Measurements from ENCODE around the gene WDTC1.

Gene WDTC1

DNA sequence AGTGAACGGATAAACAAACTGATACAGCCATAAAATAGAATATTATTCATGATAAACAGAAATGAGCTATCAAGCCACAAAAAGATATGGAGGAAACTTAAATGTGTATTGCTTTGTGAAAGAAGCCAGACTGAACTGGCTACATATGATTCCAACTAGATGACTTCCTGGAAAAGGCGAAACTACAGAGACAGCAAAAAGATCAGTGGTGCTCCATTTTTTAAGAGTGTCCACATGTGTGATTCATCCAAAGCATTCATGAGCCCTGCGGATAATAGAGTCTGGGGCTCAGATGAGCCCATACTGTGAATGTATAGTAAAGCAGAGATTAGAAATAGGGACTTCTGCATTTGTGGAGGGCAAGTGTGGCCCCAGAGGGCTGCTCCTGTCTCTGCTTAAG lies 79.7 kb downstream of the WDTC1 start:
- Histone ChIP-seq H3K9me3 (ENCODE audit: control insufficient read depth, low read length) (no peaks in the 10 kb centered on the region), H3K36me3 (ENCODE audit: control insufficient read depth, insufficient read depth, low read length) (no peaks in the 10 kb centered on the region), H3K27ac (ENCODE audit: insufficient read depth, low read depth, low read length, poor library complexity, severe bottlenecking) (no peak overlapping the region), H3K4me1 (ENCODE audit: control insufficient read depth, insufficient read depth, low read length) (no peaks in the 10 kb centered on the region), H3K4me3 (ENCODE audit: insufficient read depth, low read depth, low read length) (no peak overlapping the region), H3K27me3 (ENCODE audit: control insufficient read depth, insufficient read depth, low read length, poor library complexity, severe bottlenecking) (no peaks in the 10 kb centered on the region)
- WGBS, 2 experiments, result 95 to 98% methylated on average over 2 of the region's 3 CpGs

DNA sequence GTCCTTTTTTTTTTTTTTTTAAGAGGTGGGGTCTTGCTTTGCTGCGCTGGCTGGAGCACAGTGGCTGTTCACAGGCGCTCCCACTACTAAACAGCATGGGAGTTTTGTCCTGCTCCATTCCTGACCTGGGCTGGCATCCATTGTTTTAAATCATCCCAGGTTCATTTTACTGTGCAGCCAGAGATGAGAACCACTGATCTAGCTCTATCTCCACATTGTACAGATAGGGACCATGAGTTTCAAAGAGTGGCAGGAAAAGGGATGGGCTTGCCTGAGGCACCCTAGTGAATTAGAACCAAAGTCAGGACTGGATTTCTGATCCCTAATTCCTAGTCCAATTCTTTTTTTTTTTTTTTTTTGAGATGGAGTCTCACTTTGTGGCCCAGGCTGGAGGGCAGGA lies 80.3 kb downstream of the WDTC1 start:
- no peak overlapping the region for H3K4me3 ChIP-seq (ENCODE audit: insufficient read depth, low read depth, low read length)
- no peaks in the 10 kb centered on the region for H3K9me3 ChIP-seq (ENCODE audit: control insufficient read depth, low read length)
- no peaks in the 10 kb centered on the region for H3K27me3 ChIP-seq (ENCODE audit: control insufficient read depth, insufficient read depth, low read length, poor library complexity, severe bottlenecking)
- WGBS, 2 experiments, result 79 to 87% methylated on average over 2 of the region's 2 CpGs
- H3K36me3 ChIP-seq (ENCODE audit: control insufficient read depth, insufficient read depth, low read length), result no peaks in the 10 kb centered on the region
- no peak overlapping the region for H3K27ac ChIP-seq (ENCODE audit: insufficient read depth, low read depth, low read length, poor library complexity, severe bottlenecking)
- H3K4me1 ChIP-seq (ENCODE audit: control insufficient read depth, insufficient read depth, low read length), result no peaks in the 10 kb centered on the region

DNA sequence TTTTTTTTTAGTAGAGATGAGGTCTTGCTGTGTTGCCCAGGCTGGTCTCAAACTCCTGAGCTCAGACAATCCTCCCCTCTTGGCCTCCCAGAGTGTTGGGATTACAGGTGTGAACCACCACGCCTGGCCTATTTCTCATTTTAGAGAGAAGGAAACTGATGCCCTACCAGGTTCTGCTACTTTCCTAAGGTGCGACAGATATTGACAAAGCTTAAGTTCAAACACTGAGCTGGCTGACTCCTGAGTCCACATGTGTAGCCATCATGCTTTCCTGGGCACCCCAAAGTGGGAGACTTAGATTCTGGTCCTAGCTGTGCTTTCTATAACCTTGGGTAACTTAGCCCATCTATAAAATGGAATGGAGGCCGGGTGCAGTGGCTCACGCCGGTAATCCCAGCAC lies 82.4 kb downstream of the WDTC1 start:
- no peaks in the 10 kb centered on the region for H3K9me3 ChIP-seq (ENCODE audit: control insufficient read depth, low read length)
- H3K27me3 ChIP-seq (ENCODE audit: control insufficient read depth, insufficient read depth, low read length, poor library complexity, severe bottlenecking), result no peaks in the 10 kb centered on the region
- no peak overlapping the region for H3K27ac ChIP-seq (ENCODE audit: insufficient read depth, low read depth, low read length, poor library complexity, severe bottlenecking)
- 88 to 93% methylated on average over 5 of the region's 5 CpGs for WGBS, 2 experiments
- H3K4me3 ChIP-seq (ENCODE audit: insufficient read depth, low read depth, low read length), result no peak overlapping the region
- no peaks in the 10 kb centered on the region for H3K4me1 ChIP-seq (ENCODE audit: control insufficient read depth, insufficient read depth, low read length)
- H3K36me3 ChIP-seq (ENCODE audit: control insufficient read depth, insufficient read depth, low read length), result no peaks in the 10 kb centered on the region

DNA sequence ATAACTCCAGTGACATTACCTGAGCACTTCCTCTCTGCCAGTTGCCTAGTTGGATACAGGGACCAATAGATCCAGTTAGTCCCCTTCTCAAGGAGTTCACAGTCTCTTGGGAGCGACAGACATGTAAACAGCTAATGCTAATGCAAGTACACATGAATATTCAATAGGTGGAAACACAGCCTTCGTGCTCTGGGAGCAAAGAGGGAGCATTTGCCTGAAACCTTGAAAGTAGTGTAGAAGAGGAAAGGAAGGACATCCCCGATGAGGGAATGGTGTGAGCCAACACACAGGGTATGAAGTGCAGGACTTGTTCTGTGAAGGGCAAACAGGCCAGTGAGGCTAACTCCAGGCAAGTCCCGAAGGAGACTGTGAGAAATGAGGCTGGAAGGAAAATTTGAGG lies 83.7 kb downstream of the WDTC1 start:
- H3K27ac ChIP-seq (ENCODE audit: insufficient read depth, low read depth, low read length, poor library complexity, severe bottlenecking), result no peak overlapping the region

DNA sequence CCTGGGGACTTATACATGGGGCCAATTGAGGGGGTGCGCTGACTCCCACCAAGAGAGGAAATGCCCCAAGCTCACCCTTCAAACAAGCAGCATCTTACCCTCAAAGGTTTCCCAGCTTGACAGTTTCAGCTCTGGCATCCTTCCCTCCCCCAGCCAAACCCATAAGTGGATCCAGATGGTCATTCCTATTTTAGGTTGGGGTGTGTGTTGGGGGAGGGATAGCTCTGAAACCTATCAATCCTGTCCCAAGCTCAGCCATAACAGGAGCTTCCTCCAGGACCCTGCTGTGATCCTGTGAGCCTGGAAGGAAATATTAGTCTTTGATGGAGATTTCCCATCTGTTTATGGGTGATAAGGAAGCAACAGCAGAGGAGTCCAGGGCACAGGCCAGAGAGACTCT lies 84.2 kb downstream of the WDTC1 start:
- Histone ChIP-seq H3K4me1 (ENCODE audit: control insufficient read depth, insufficient read depth, low read length) (peaks cover 3% of the 10 kb centered on the region), H3K27me3 (ENCODE audit: control insufficient read depth, insufficient read depth, low read length, poor library complexity, severe bottlenecking) (no peaks in the 10 kb centered on the region), H3K27ac (ENCODE audit: insufficient read depth, low read depth, low read length, poor library complexity, severe bottlenecking) (no peak overlapping the region), H3K36me3 (ENCODE audit: control insufficient read depth, insufficient read depth, low read length) (no peaks in the 10 kb centered on the region), H3K4me3 (ENCODE audit: insufficient read depth, low read depth, low read length) (no peak overlapping the region), H3K9me3 (ENCODE audit: control insufficient read depth, low read length) (no peaks in the 10 kb centered on the region)
- 92 to 96% methylated on average over 1 of the region's 1 CpG for WGBS, 2 experiments

More for the DNA sequence above, 83.7 kb downstream of the WDTC1 start:
- no peak overlapping the region for H3K4me3 ChIP-seq (ENCODE audit: insufficient read depth, low read depth, low read length)
- no peaks in the 10 kb centered on the region for H3K9me3 ChIP-seq (ENCODE audit: control insufficient read depth, low read length)
- no peaks in the 10 kb centered on the region for H3K27me3 ChIP-seq (ENCODE audit: control insufficient read depth, insufficient read depth, low read length, poor library complexity, severe bottlenecking)
- H3K36me3 ChIP-seq (ENCODE audit: control insufficient read depth, insufficient read depth, low read length), result no peaks in the 10 kb centered on the region
- H3K4me1 ChIP-seq (ENCODE audit: control insufficient read depth, insufficient read depth, low read length), result no peaks in the 10 kb centered on the region
- 66 to 73% methylated on average over 4 of the region's 4 CpGs for WGBS, 2 experiments

DNA sequence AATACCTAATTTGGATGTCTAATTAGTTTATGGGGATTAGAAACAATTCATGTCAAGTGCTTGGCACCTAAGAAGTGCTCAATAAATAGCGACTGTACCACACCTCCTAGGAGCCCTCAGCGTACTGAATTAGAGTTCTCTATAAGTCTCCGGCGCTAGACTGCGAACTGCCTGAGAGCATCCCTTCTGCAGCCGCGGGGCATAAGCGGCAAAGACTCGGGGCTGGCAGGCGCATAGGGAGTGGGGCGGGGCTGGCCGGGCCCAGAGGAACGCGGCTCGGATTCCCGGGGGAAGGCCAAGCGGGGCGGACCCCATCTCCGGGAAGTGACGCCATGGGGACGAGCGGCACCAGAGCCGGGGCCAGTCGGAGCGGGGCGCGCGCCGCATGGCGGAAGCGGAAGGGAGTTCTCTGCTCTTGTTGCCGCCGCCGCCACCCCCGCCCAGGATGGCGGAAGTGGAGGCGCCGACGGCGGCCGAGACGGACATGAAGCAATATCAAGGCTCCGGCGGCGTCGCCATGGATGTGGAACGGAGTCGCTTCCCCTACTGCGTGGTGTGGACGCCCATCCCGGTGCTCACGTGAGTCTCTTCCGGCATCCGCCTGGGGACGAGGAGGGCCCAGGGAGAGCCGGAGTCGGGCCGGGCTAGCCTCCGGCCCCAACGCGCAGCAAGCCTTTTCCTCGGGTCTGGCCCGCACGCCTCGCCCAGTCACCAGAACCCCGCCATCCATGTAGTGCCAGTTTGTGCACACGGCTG lies 87.6 kb downstream of the WDTC1 start, which contains the start of gene TMEM222:
TSS of gene TMEM222 (plus strand) at position 351 of the 756 bp plus-strand sequence. CDS start at position 386, 35 bp downstream.
- Histone ChIP-seq H3K4me1 (ENCODE audit: control insufficient read depth, insufficient read depth, low read length) (peaks cover 3% of the 10 kb centered on the region), H3K27ac (ENCODE audit: insufficient read depth, low read depth, low read length, poor library complexity, severe bottlenecking) (peak within 1 kb of the TSS; percentile 62), H3K4me3 (ENCODE audit: insufficient read depth, low read depth, low read length) (peak within 1 kb of the TSS; percentile 66), H3K9me3 (ENCODE audit: control insufficient read depth, low read length) (no peaks in the 10 kb centered on the region), H3K36me3 (ENCODE audit: control insufficient read depth, insufficient read depth, low read length) (peaks cover 10% of the 10 kb centered on the region), H3K27me3 (ENCODE audit: control insufficient read depth, insufficient read depth, low read length, poor library complexity, severe bottlenecking) (no peaks in the 10 kb centered on the region)
- WGBS, 2 experiments, result 1% methylated on average over 67 of the region's 67 CpGs

DNA sequence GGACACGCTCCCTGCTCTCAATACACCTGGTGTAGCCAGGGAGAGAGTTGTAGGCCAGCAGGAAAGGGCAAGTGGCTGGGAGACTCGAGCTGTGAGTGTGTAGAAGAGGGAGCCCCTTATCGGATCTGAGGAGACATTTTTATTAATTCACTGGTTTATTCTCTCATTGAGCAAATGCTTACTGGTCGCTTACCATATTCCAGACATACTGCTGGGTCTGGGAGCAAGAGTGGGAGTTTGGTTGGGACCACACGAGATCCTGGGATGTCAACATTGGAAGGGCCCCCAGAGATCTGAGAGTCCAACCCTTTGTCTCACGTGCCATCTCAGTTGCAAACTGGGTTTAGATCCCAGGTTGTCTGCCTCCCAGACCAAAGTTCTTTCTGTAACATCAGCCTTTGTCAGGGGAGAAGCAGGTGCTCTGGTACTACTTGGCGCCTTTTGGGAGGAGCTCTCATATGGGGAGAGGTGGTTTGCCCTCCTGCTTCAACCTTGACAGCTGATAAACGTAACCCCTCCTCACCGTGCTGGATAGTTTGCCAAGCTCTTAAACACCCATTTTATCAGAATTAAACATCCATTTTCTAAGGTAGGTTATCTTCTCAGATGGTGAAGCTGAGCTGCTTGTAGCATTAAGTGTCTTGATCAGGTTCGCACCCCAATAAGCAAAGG lies 88.3 kb downstream of the WDTC1 start:
- WGBS, 2 experiments, result 17 to 19% methylated on average over 9 to 10 of the region's 10 CpGs

DNA sequence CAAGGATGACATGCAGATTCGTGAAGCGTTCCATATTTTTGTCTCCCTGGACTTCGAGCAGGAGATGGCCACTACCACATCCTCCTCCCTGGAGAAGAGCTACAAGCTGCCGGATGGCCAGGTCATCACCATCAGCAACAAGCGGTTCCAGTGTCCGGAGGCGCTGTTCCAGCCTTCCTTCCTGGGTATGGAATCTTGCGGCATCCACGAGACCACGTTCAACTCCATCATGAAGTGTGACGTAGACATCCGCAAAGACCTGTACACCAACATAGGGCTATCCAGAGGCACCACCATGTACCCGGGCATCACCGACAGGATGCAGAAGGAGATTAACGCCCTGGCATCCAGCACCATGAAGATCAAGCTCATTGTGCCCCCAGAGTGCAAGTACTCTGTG lies 90.9 kb downstream of the WDTC1 start:
- Histone ChIP-seq H3K4me3 (ENCODE audit: insufficient read depth, low read depth, low read length) (no peak overlapping the region), H3K27me3 (ENCODE audit: control insufficient read depth, insufficient read depth, low read length, poor library complexity, severe bottlenecking) (no peaks in the 10 kb centered on the region), H3K9me3 (ENCODE audit: control insufficient read depth, low read length) (no peaks in the 10 kb centered on the region), H3K27ac (ENCODE audit: insufficient read depth, low read depth, low read length, poor library complexity, severe bottlenecking) (no peak overlapping the region), H3K4me1 (ENCODE audit: control insufficient read depth, insufficient read depth, low read length) (peaks cover 3% of the 10 kb centered on the region), H3K36me3 (ENCODE audit: control insufficient read depth, insufficient read depth, low read length) (peaks cover 10% of the 10 kb centered on the region)
- 96 to 97% methylated on average over 15 of the region's 15 CpGs for WGBS, 2 experiments

More for the DNA sequence above, 88.3 kb downstream of the WDTC1 start:
- H3K27ac ChIP-seq (ENCODE audit: insufficient read depth, low read depth, low read length, poor library complexity, severe bottlenecking), result peak overlapping the region; percentile 62
- H3K4me3 ChIP-seq (ENCODE audit: insufficient read depth, low read depth, low read length), result peak overlapping the region; percentile 66
- H3K36me3 ChIP-seq (ENCODE audit: control insufficient read depth, insufficient read depth, low read length), result peaks cover 10% of the 10 kb centered on the region
- no peaks in the 10 kb centered on the region for H3K9me3 ChIP-seq (ENCODE audit: control insufficient read depth, low read length)
- H3K4me1 ChIP-seq (ENCODE audit: control insufficient read depth, insufficient read depth, low read length), result peaks cover 3% of the 10 kb centered on the region
- H3K27me3 ChIP-seq (ENCODE audit: control insufficient read depth, insufficient read depth, low read length, poor library complexity, severe bottlenecking), result no peaks in the 10 kb centered on the region

DNA sequence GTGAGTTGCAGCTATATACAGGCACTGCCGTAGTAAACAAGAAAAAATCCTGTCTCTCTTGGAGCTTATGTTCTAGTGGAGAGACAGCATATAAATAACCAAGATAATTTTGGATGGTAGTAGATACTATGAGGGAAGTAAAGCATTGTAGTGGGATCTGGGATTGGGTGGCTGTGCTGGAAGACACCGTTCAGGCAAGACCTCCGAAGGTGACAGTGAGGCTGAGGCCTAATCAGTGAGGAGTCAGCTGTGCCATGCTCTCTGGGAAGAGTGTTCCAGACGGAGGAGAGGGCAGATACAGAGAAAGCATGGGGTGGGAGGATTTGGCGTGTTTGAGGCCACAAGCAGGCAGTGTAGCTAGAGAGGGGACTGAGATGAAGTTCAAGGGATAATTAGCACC lies 93.5 kb downstream of the WDTC1 start:
- Histone ChIP-seq H3K4me1 (ENCODE audit: control insufficient read depth, insufficient read depth, low read length) (peaks cover 3% of the 10 kb centered on the region), H3K36me3 (ENCODE audit: control insufficient read depth, insufficient read depth, low read length) (peaks cover 10% of the 10 kb centered on the region)
- 94 to 95% methylated on average over 5 of the region's 5 CpGs for WGBS, 2 experiments

DNA sequence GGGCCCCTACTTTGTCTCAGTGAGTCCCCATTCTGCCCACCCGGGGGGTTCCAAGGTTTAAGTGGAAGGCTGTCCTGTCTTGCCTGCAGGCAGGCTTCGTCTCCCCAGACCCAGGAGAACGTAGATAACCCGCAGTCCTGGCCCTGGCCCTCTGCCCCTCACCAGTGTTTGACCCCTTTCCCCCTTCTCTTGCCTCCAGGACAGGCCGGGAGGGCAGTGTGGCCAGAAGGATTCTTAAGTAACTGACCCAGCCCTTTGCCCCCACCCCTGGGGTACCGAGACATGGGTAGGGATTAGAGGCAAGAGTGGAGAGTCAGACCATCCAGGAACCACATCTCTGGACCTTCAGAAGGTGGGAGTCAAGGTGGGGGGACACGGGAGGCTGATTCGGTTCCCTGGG lies 96.4 kb downstream of the WDTC1 start:
- Histone ChIP-seq H3K9me3 (ENCODE audit: control insufficient read depth, low read length) (no peaks in the 10 kb centered on the region), H3K36me3 (ENCODE audit: control insufficient read depth, insufficient read depth, low read length) (peaks cover 15% of the 10 kb centered on the region), H3K4me3 (ENCODE audit: insufficient read depth, low read depth, low read length) (no peak overlapping the region), H3K4me1 (ENCODE audit: control insufficient read depth, insufficient read depth, low read length) (no peaks in the 10 kb centered on the region), H3K27me3 (ENCODE audit: control insufficient read depth, insufficient read depth, low read length, poor library complexity, severe bottlenecking) (no peaks in the 10 kb centered on the region), H3K27ac (ENCODE audit: insufficient read depth, low read depth, low read length, poor library complexity, severe bottlenecking) (no peak overlapping the region)
- 92 to 96% methylated on average over 8 of the region's 8 CpGs for WGBS, 2 experiments

More for the DNA sequence above, 93.5 kb downstream of the WDTC1 start:
- H3K27ac ChIP-seq (ENCODE audit: insufficient read depth, low read depth, low read length, poor library complexity, severe bottlenecking), result no peak overlapping the region
- H3K9me3 ChIP-seq (ENCODE audit: control insufficient read depth, low read length), result no peaks in the 10 kb centered on the region
- H3K4me3 ChIP-seq (ENCODE audit: insufficient read depth, low read depth, low read length), result no peak overlapping the region
- H3K27me3 ChIP-seq (ENCODE audit: control insufficient read depth, insufficient read depth, low read length, poor library complexity, severe bottlenecking), result no peaks in the 10 kb centered on the region
